CD4-positive, alpha-beta T cell (primary cell): ENCODE data around the gene ABHD5. TPM values are rescaled to one million over a fixed set of nuclear protein-coding genes. Genes with fewer than 3 reads are reported as not detected.

Experiments used
- ATAC-seq: fragments of 200-7000 bp; cut with Tn5 transposase; one replicate; pipeline ENCODE4 v1.10.0; 2022; ENCODE audit warnings: mild to moderate bottlenecking; ENCODE audit not compliant: poor library complexity
- CTCF ChIA-PET: fragments of 350-600 bp; sonication (Branson Sonifier 250); formaldehyde crosslinking; loops from one replicate; lab custom pipeline; 2021; ENCODE audit warnings: antibody characterized with exemption, inconsistent platforms; lab: Charles Lee
- POLR2A ChIA-PET: fragments of 350-600 bp; sonication (Branson Sonifier 250); formaldehyde crosslinking; loops from one replicate; lab custom pipeline; 2021; ENCODE audit warnings: antibody characterized with exemption, inconsistent platforms; lab: Charles Lee
- DNase-seq, 14 experiments: peaks; one replicate each; pipeline ENCODE4 v3.0.0-alpha.2; 2013 to 2020; ENCODE audit warnings: mixed read lengths in 2 of 14
- H3K27ac ChIP-seq, 2 donors: one replicate each; pipeline versions ENCODE4 v1.5.1 to v1.7.0; 2013; ENCODE audit warnings: low read length in 2 of 2, low read depth in 1 of 2, mild to moderate bottlenecking in 1 of 2
- H3K27me3 ChIP-seq, 2 experiments: 1 replicate in 1 of 2; 2 replicates in 1 of 2; pipeline versions ENCODE4 v1.6.1 to v1.7.0; 2013; ENCODE audit warnings: low read length in 2 of 2, control low read depth in 1 of 2, mild to moderate bottlenecking in 1 of 2, moderate library complexity in 1 of 2; ENCODE audit not compliant: insufficient read depth in 2 of 2, control insufficient read depth in 1 of 2
- H3K36me3 ChIP-seq: one replicate; pipeline ENCODE4 v1.6.1; 2013; ENCODE audit warnings: low read length, control low read depth; ENCODE audit not compliant: insufficient read depth
- H3K4me1 ChIP-seq: one replicate; pipeline ENCODE4 v1.6.1; 2013; ENCODE audit warnings: low read length, control low read depth; ENCODE audit not compliant: insufficient read depth
- H3K4me3 ChIP-seq: one replicate; pipeline ENCODE4 v1.5.1; 2013; ENCODE audit warnings: mild to moderate bottlenecking, low read length, moderate library complexity
- H3K9me3 ChIP-seq, 2 experiments: 1 replicate in 1 of 2; 2 replicates in 1 of 2; pipeline versions ENCODE4 v1.6.1 to v1.7.0; 2013; ENCODE audit warnings: low read length in 2 of 2, mild to moderate bottlenecking in 2 of 2, control low read depth in 1 of 2, moderate library complexity in 1 of 2; ENCODE audit not compliant: control insufficient read depth in 1 of 2, insufficient read depth in 1 of 2
- H3K27ac Mint-ChIP-seq: one replicate; pipeline ENCODE4 v1.8.0; 2020; ENCODE audit warnings: mixed read lengths
- H3K27me3 Mint-ChIP-seq: one replicate; pipeline ENCODE4 v1.8.0; 2021; ENCODE audit warnings: mixed read lengths
- H3K36me3 Mint-ChIP-seq: one replicate; pipeline ENCODE4 v1.8.0; 2021; ENCODE audit warnings: low read depth, mixed read lengths
- H3K4me1 Mint-ChIP-seq: one replicate; pipeline ENCODE4 v1.8.0; 2021; ENCODE audit warnings: low read depth, mixed read lengths
- H3K4me3 Mint-ChIP-seq: one replicate; pipeline ENCODE4 v1.8.0; 2020; ENCODE audit warnings: mild to moderate bottlenecking, mixed read lengths
- H3K9me3 Mint-ChIP-seq: one replicate; pipeline ENCODE4 v1.8.0; 2020; ENCODE audit warnings: mixed read lengths
- CTCF ChIP-seq: fragments of 200-600 bp; IDR thresholded peaks from one replicate; pipeline ENCODE4 v1.8.0; 2022; ENCODE audit warnings: antibody characterized with exemption, mild to moderate bottlenecking
- intact Hi-C, 2 experiments: fragments of 100-400 bp; cut with DNase I in 1 of 2; cut with micrococcal nuclease in 1 of 2; formaldehyde crosslinking; loops; one replicate each; pipeline versions ENCODE4 v1.15.1 to v1.9.0; 2023 to 2025; cut with DNase I, micrococcal nuclease
- total RNA-seq, 174 experiments: library from RNA in 2 of 174; stranded (reverse) in 2 of 174; gene quantifications; one replicate each; pipeline ENCODE4 v1.2.3 and lab custom pipeline; 2021 to 2026

ABHD5 gene
- total RNA-seq, 2 experiments from 2014 or later = 6.4 to 9.3 TPM

- Histone ChIP-seq H3K36me3 (no peaks in the 10 kb centered on the region), H3K9me3 (no peaks in the 10 kb centered on the region), H3K4me1 (no peaks in the 10 kb centered on the region), H3K27ac (no peak overlapping the region), H3K4me3 (no peak overlapping the region), H3K27me3 (no peaks in the 10 kb centered on the region)
- H3K4me3 Mint-ChIP-seq = no peak overlapping the region
- no peaks in the 10 kb centered on the region for H3K27me3 Mint-ChIP-seq
- ChIA-PET CTCF (no interaction called here), POLR2A (no interaction called here)
- DNase-seq = no peak
- H3K27ac Mint-ChIP-seq = no peak overlapping the region
- no peak for TF ChIP-seq CTCF
- no peaks in the 10 kb centered on the region for H3K9me3 Mint-ChIP-seq
- intact Hi-C loops = no loop called here
- no peak for ATAC-seq
- no peaks in the 10 kb centered on the region for H3K4me1 Mint-ChIP-seq
- H3K36me3 Mint-ChIP-seq = no peaks in the 10 kb centered on the region
These were observed 37.7 kb downstream of the ABHD5 start for GRCh38 chr3:43728476-43728875.

DNA sequence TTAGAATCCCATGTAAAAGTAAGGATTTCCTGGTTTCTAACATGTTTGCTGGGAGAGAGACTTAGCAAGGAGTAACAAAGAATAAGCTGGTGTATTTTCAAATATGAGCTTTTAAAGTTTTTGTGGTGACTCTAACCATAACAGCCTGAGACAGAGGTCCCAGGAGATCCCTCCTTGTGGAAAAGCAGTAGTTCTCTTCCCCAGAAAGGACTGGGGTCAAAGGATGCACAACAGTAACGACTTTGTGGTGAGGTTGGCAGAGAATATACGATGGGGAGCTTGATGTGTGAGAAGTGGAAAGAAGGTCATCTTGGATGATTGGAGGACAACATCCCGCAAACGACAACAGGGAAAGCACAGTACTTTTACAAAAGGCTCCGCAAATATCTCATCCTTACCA is 38.2 kb downstream of the ABHD5 start:
- ChIA-PET CTCF (no interaction called here), POLR2A (no interaction called here)
- Mint-ChIP-seq H3K27ac (no peak overlapping the region), H3K9me3 (no peaks in the 10 kb centered on the region), H3K4me3 (no peak overlapping the region), H3K36me3 (no peaks in the 10 kb centered on the region), H3K27me3 (no peaks in the 10 kb centered on the region), H3K4me1 (no peaks in the 10 kb centered on the region)
- no peak overlapping the region for H3K27ac ChIP-seq
- no peak overlapping the region for H3K4me3 ChIP-seq
- ATAC-seq (no peak), DNase-seq (no peak)
- no peaks in the 10 kb centered on the region for H3K9me3 ChIP-seq
- H3K27me3 ChIP-seq = no peaks in the 10 kb centered on the region
- no peak for TF ChIP-seq CTCF
- no peaks in the 10 kb centered on the region for H3K4me1 ChIP-seq
- intact Hi-C loops = no loop called here
- H3K36me3 ChIP-seq = no peaks in the 10 kb centered on the region

GRCh38 chr3:43729707-43730414 is 39.1 kb downstream of the ABHD5 start:
- Mint-ChIP-seq H3K27me3 (no peaks in the 10 kb centered on the region), H3K4me3 (no peak overlapping the region), H3K4me1 (no peaks in the 10 kb centered on the region), H3K27ac (no peak overlapping the region), H3K36me3 (no peaks in the 10 kb centered on the region), H3K9me3 (no peaks in the 10 kb centered on the region)
- CTCF ChIA-PET = interaction anchor here (0.5 kb wide), 1 partner anchor 640 kb away, joined by 3 read pairs; no protein-coding TSS in a partner anchor
- Histone ChIP-seq H3K27ac (no peak overlapping the region), H3K4me3 (no peak overlapping the region), H3K4me1 (no peaks in the 10 kb centered on the region), H3K27me3 (no peaks in the 10 kb centered on the region), H3K9me3 (no peaks in the 10 kb centered on the region), H3K36me3 (no peaks in the 10 kb centered on the region)
- intact Hi-C loops = no loop called here
- ATAC-seq (no peak), DNase-seq (no peak)
- TF ChIP-seq CTCF = no peak
- POLR2A ChIA-PET = no interaction called here
